PFSK-1 (cell line): ENCODE data around the gene KRT75.

Source experiments
- POLR2AphosphoS5 ChIP-seq: IDR thresholded peaks from 2 replicates; pipeline ENCODE4 v1.6.1; 2012; ENCODE audit warnings: low read depth, mild to moderate bottlenecking, control low read depth, low read length, moderate library complexity
- SIN3A ChIP-seq: IDR thresholded peaks from 2 replicates; pipeline ENCODE4 v1.6.1; 2012; ENCODE audit warnings: mild to moderate bottlenecking, low read length, moderate library complexity, borderline replicate concordance; ENCODE audit not compliant: insufficient read depth
- TAF1 ChIP-seq: IDR thresholded peaks from 2 replicates; pipeline ENCODE4 v1.6.1; 2012; ENCODE audit warnings: low read length, control low read depth, borderline replicate concordance; ENCODE audit not compliant: insufficient read depth

- no peak for TF ChIP-seq POLR2AphosphoS5
- no peak for TF ChIP-seq SIN3A
- TF ChIP-seq TAF1: no peak
These were observed 8.5 kb upstream of the KRT75 start for GRCh38 chr12:52442600-52443061.
